ENCODE results near the gene EOLA2.

DNA sequence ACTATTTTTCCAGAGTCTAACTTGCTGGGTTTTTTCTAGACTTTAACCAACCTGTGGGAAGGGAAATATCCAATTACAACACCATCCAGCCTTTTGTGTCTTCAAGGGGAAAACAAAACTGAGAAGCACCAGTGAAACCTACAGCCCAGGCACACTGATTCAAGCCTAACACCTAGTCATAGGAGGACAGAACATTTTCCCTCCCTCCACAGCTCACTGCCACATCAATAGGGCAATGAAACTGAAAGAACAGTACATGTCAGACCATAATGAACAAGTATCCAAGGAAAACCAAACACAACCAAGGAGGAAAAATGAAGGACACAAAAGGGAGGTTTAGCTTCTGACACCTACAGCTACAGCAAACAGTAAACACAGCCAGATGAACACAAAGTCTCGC, 39.7 kb downstream of the EOLA2 start:
- TF ChIP-seq CTCF (IDR thresholded peaks at IDR 0.05) (no peak), EZH2 (IDR thresholded peaks at IDR 0.05) (no peak), EZH2phosphoT487 (IDR thresholded peaks at IDR 0.05) (no peak)
